Measurements from ENCODE around the gene TTC33. TPM values are rescaled to one million over a fixed set of nuclear protein-coding genes. Genes with fewer than 3 reads are reported as not detected.
"Not testable (repeated sequence)": the region's sequence is repeated elsewhere in the genome, so short reads cannot be mapped to it uniquely, and the experiment has no call there.

TTC33 gene
- total RNA-seq, 1 donor from 2014 or later, result 20.1 TPM

DNA sequence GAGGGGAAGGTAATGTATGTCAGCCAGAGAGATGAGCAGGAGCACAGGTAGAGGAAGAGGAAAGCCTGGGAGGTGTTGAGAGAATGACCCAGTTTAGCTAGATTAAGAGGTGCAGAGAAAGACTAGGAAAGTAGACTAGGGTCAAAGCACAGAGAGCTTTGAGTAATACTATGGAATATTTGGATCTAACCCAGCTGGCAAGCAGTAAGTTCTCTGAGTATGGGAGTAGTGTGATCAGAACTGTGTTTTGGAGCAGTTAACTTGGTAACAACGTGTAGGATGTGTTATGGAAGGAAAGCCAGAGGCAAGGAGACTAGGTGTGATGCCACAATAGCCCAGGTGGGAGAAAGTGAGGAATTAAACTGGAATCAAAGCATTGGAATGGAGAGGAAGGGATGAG is 160.9 kb downstream of the TTC33 start:
- TF ChIP-seq, protein P1, sequence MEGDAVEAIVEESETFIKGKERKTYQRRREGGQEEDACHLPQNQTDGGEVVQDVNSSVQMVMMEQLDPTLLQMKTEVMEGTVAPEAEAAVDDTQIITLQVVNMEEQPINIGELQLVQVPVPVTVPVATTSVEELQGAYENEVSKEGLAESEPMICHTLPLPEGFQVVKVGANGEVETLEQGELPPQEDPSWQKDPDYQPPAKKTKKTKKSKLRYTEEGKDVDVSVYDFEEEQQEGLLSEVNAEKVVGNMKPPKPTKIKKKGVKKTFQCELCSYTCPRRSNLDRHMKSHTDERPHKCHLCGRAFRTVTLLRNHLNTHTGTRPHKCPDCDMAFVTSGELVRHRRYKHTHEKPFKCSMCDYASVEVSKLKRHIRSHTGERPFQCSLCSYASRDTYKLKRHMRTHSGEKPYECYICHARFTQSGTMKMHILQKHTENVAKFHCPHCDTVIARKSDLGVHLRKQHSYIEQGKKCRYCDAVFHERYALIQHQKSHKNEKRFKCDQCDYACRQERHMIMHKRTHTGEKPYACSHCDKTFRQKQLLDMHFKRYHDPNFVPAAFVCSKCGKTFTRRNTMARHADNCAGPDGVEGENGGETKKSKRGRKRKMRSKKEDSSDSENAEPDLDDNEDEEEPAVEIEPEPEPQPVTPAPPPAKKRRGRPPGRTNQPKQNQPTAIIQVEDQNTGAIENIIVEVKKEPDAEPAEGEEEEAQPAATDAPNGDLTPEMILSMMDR (IDR thresholded peaks at IDR 0.05; ENCODE audit: unreplicated experiment), result no peak
- Mint-ChIP-seq H3K4me1 (peaks cover 2% of the 10 kb centered on the region), H3K36me3 (no peaks in the 10 kb centered on the region), H3K9me3 (peaks cover 4% of the 10 kb centered on the region), H3K4me3 (no peak overlapping the region), H3K27ac (no peak overlapping the region), H3K27me3 (ENCODE audit: low read depth) (no peaks in the 10 kb centered on the region)
- DNase-seq (ENCODE audit: low spot score in 2 of 2, unreplicated experiment in 2 of 2), result no peak

DNA sequence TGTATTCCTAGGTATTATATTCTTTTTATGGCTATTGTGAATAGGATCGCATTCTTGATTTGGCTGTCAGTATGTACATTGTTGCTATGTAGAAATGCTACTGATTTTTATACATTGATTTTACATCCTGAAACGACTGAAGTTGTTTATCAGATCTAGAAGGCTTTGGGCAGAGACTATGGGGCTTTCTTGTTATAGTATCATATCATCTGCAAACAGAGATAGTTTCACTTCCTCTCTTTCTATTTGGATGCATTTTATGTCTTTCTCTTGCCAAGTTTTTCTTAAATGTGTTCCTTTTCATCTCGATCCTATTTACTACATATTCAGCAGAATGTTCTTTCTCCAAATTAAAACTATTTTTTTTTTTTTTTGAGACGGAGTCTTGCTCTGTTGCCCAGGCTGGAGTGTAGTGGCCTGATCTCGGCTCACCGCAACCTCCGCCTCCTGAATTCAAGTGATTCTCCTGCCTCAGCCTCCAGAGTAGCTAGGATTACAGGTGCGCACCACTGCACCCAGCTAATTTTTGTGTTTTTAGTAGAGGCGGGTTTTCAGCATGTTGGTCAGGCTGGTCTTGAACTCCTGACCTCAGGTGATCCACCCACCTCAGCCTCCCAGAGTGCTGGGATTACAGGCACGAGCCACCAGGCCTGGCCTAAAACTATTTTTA is 163.9 kb downstream of the TTC33 start:
- H3K27me3 Mint-ChIP-seq (ENCODE audit: low read depth); H3K27ac Mint-ChIP-seq; H3K36me3 Mint-ChIP-seq; H3K9me3 Mint-ChIP-seq; H3K4me1 Mint-ChIP-seq; H3K4me3 Mint-ChIP-seq; DNase-seq (ENCODE audit: low spot score in 2 of 2, unreplicated experiment in 2 of 2): not testable (repeated sequence)

DNA sequence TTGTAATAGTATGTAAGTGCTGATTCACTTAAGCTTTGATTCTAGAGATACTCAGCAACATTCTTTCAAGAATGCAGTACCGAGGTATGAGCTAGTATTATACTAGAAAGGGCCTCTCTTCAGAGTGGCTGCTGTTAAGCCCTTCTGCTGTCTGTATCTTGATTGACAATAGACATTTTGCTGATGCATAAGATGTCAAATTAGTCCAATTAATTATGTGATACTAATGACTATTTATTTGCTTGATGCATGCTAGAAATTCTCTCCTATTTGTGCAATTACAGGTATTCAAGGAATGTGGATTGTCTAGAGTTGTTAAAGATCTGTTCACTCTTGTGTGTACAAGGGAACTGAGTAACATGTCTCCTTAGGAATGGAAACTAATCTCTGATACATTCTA is 168.4 kb downstream of the TTC33 start:
- Mint-ChIP-seq H3K36me3 (no peaks in the 10 kb centered on the region), H3K4me1 (peaks cover 4% of the 10 kb centered on the region), H3K27me3 (ENCODE audit: low read depth) (no peaks in the 10 kb centered on the region), H3K27ac (peak overlapping the region; percentile 39), H3K9me3 (peaks cover 4% of the 10 kb centered on the region), H3K4me3 (no peak overlapping the region)
- no peak for DNase-seq (ENCODE audit: low spot score in 2 of 2, unreplicated experiment in 2 of 2)
- TF ChIP-seq, protein P1 (IDR thresholded peaks at IDR 0.05; ENCODE audit: unreplicated experiment), result no peak

DNA sequence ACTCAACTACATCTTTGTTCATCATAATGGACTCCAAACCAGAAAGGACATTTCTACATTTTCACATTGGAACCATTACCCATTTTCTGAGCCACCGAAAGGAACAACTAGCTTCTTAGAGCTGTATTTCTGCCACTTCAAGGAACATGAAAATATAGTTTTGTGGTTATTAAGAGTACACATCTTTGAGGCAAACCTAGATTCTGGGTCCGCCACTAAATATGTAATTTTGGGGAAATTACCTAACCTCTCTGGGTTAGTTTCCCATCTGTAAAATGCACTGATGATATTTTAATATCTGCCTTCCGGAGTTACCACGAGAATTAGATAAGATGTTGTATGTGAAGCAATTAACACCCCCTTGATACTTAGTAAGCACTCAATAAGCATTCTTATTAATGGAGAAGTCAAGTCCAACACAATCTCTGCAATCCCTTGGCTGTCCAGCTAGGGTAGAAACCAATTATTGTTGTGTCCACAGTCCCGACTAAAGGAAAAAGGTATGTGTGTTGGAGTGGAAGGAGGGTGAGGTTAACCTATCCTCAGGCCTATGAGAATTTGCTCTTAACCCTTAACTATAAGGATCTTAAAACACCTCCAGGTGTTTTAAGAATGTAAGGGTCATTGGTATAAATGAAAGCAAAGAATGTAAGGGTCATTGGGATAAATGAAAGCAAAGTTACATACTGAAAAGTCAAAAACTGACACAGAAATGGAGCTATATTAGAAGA is 170.1 kb downstream of the TTC33 start:
- Mint-ChIP-seq H3K27me3 (ENCODE audit: low read depth) (no peaks in the 10 kb centered on the region), H3K27ac (no peak overlapping the region), H3K36me3 (no peaks in the 10 kb centered on the region), H3K4me1 (peaks cover 4% of the 10 kb centered on the region), H3K9me3 (peaks cover 4% of the 10 kb centered on the region), H3K4me3 (no peak overlapping the region)
- DNase-seq (ENCODE audit: low spot score in 2 of 2, unreplicated experiment in 2 of 2), result no peak
- TF ChIP-seq, protein P1 (IDR thresholded peaks at IDR 0.05; ENCODE audit: unreplicated experiment), result no peak

DNA sequence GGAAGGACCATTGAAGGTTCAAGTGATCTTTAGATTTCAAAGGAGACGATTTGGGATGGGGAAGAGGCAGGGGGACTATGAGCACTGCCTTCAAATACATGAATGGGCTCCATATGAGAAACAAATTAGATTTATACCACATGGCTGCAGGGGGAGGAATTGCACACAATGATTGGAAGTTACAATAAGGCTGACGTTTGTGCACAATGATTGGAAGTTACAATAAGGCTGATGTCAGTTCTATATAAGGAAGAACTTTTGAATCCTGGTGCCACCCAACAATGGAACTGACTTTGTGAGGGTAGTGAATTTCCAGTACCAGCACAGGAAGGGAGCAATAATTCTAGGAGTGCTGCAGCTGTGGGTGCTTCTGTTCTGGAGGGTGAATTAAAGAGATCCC is 171.7 kb downstream of the TTC33 start:
- Mint-ChIP-seq H3K27me3 (ENCODE audit: low read depth) (no peaks in the 10 kb centered on the region), H3K4me1 (peaks cover 6% of the 10 kb centered on the region), H3K9me3 (no peaks in the 10 kb centered on the region), H3K27ac (no peak overlapping the region), H3K4me3 (no peak overlapping the region), H3K36me3 (no peaks in the 10 kb centered on the region)
- no peak for DNase-seq (ENCODE audit: low spot score in 2 of 2, unreplicated experiment in 2 of 2)
- TF ChIP-seq, protein P1 (IDR thresholded peaks at IDR 0.05; ENCODE audit: unreplicated experiment), result no peak
